Measurements from ENCODE around the gene LRMDA. TPM values are rescaled to one million over a fixed set of nuclear protein-coding genes. Genes with fewer than 3 reads are reported as not detected.

The LRMDA gene
- total and polyA plus RNA-seq, 2 of the 4 experiments (the other 2 are of a cell fraction): 0.07 TPM; not detected in 1

DNA sequence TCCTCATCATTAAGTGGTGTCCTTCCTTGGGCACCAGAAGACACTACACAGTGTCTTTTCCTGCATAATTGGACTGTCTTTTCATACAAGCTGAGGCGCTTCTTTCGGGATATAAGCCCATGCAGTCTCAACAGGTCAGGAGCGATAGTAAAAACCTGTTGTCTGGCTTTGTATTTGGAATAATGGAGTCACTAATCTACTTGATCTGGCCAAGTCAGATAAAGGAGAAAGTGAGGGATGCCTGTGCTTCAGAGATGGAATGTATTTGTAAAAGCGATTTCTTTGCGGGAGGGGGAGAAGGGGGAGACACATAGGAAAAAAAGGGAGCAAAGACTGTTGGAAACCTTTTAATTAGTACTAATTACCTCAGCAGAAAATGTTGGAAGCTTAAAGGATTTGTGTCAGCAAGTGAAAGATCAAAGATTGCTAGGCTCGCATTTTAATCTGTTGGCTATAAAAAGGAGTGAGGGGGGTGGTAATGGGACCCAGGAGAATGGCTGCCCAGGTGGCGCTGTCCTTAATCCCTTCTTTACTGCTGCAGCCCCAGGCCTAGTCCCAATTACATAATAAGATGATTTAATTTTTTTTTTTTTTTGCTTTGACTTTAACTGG, 581.4 kb downstream of the LRMDA start:
- H3K4me2 ChIP-seq (ENCODE audit: low read depth, low read length): no peak overlapping the region
- H3K4me1 ChIP-seq (ENCODE audit: control insufficient read depth, insufficient read depth, low read length): no peaks in the 10 kb centered on the region
- H4K5ac ChIP-seq (ENCODE audit: low read depth, low read length): no peak overlapping the region
- H3K79me1 ChIP-seq (ENCODE audit: low read depth in 1 of 2, low read length in 2 of 2): no peaks in the 10 kb centered on the region
- no peak overlapping the region for H2AK9ac ChIP-seq (replicated peaks; ENCODE audit: low read depth, low read length, poor library complexity)
- H2AK5ac ChIP-seq (ENCODE audit: low read depth, low read length): no peak overlapping the region
- no peak overlapping the region for H4K91ac ChIP-seq (ENCODE audit: insufficient read depth, low read depth, low read length)
- TF ChIP-seq SMC3 (IDR thresholded peaks at IDR 0.05; ENCODE audit: low read depth, low read length) (no peak), CEBPB (IDR thresholded peaks at IDR 0.05; ENCODE audit: low read depth, low read length) (no peak), CHD1 (IDR thresholded peaks at IDR 0.05; ENCODE audit: low read depth, low read length) (no peak), RFX5 (IDR thresholded peaks at IDR 0.05; ENCODE audit: low read depth, low read length) (no peak), BHLHE40 (IDR thresholded peaks at IDR 0.05; ENCODE audit: low read depth, low read length) (no peak), RCOR1 (IDR thresholded peaks at IDR 0.05; ENCODE audit: insufficient replicate concordance, low read length) (no peak), MXI1 (IDR thresholded peaks at IDR 0.05; ENCODE audit: borderline replicate concordance, low read depth, low read length) (no peak), MAFK (IDR thresholded peaks at IDR 0.05; ENCODE audit: low read depth, low read length) (no peak), FOS (IDR thresholded peaks at IDR 0.05; ENCODE audit: low read depth, low read length) (no peak), NFE2L2 (IDR thresholded peaks at IDR 0.05; ENCODE audit: low read depth, low read length) (no peak), POLR2A (IDR thresholded peaks at IDR 0.05; ENCODE audit: low read depth, low read length) (no peak), RAD21 (IDR thresholded peaks at IDR 0.05; ENCODE audit: low read length) (no peak), MAZ (IDR thresholded peaks at IDR 0.05; ENCODE audit: borderline replicate concordance, low read depth, low read length) (no peak)
- TF ChIP-seq, protein P1, sequence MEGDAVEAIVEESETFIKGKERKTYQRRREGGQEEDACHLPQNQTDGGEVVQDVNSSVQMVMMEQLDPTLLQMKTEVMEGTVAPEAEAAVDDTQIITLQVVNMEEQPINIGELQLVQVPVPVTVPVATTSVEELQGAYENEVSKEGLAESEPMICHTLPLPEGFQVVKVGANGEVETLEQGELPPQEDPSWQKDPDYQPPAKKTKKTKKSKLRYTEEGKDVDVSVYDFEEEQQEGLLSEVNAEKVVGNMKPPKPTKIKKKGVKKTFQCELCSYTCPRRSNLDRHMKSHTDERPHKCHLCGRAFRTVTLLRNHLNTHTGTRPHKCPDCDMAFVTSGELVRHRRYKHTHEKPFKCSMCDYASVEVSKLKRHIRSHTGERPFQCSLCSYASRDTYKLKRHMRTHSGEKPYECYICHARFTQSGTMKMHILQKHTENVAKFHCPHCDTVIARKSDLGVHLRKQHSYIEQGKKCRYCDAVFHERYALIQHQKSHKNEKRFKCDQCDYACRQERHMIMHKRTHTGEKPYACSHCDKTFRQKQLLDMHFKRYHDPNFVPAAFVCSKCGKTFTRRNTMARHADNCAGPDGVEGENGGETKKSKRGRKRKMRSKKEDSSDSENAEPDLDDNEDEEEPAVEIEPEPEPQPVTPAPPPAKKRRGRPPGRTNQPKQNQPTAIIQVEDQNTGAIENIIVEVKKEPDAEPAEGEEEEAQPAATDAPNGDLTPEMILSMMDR (conservative IDR thresholded peaks at IDR 0.05; ENCODE audit: low read depth, low read length): no peak
- TF ChIP-seq, protein P2, sequence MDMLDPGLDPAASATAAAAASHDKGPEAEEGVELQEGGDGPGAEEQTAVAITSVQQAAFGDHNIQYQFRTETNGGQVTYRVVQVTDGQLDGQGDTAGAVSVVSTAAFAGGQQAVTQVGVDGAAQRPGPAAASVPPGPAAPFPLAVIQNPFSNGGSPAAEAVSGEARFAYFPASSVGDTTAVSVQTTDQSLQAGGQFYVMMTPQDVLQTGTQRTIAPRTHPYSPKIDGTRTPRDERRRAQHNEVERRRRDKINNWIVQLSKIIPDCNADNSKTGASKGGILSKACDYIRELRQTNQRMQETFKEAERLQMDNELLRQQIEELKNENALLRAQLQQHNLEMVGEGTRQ (IDR thresholded peaks at IDR 0.05; ENCODE audit: low read depth, low read length): no peak
- TF ChIP-seq, protein P3, sequence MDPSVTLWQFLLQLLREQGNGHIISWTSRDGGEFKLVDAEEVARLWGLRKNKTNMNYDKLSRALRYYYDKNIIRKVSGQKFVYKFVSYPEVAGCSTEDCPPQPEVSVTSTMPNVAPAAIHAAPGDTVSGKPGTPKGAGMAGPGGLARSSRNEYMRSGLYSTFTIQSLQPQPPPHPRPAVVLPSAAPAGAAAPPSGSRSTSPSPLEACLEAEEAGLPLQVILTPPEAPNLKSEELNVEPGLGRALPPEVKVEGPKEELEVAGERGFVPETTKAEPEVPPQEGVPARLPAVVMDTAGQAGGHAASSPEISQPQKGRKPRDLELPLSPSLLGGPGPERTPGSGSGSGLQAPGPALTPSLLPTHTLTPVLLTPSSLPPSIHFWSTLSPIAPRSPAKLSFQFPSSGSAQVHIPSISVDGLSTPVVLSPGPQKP (IDR thresholded peaks at IDR 0.05; ENCODE audit: borderline replicate concordance, low read depth, low read length): no peak
- H4K20me1 ChIP-seq (ENCODE audit: insufficient read depth, low read length): no peaks in the 10 kb centered on the region
- no TSS peak for BruUV-seq (replicated peaks)
- H3K23ac ChIP-seq (ENCODE audit: low read depth, low read length): no peak overlapping the region
- WGBS, 2 experiments (ENCODE audit: extremely low coverage in 2 of 2, insufficient read length in 1 of 2): no CpG with 5 or more reads among the region's 7 CpGs
- no peaks in the 10 kb centered on the region for H3K9me1 ChIP-seq (ENCODE audit: insufficient read depth, low read length)
- H3K27ac ChIP-seq (ENCODE audit: insufficient read depth, low read length): no peak overlapping the region
- intact Hi-C loops (cut with micrococcal nuclease) (no loop called here), in situ Hi-C loops (cut with MboI; ENCODE audit: low sequenced_read_pairs) (no loop called here), dilution Hi-C loops (cut with HindIII; ENCODE audit: low sequenced_read_pairs, unreplicated experiment) (no loop called here)
- no peak overlapping the region for H2AFZ ChIP-seq (replicated peaks; ENCODE audit: low read length, poor library complexity)
- H2BK15ac ChIP-seq (ENCODE audit: low read depth, low read length): no peak overlapping the region
- no peaks in the 10 kb centered on the region for H3K9me3 ChIP-seq (ENCODE audit: control insufficient read depth, insufficient read depth, low read length)
- H3K36me3 ChIP-seq (ENCODE audit: control insufficient read depth, insufficient read depth, low read length): no peaks in the 10 kb centered on the region
- H3K4me3 ChIP-seq (ENCODE audit: insufficient read depth, low read depth, low read length): no peak overlapping the region
- no peak overlapping the region for H2BK5ac ChIP-seq (ENCODE audit: low read depth, low read length, poor library complexity, severe bottlenecking)
- CTCF ChIA-PET: no interaction called here
- peaks cover 15% of the 10 kb centered on the region; the same call in 1 of the 2 replicates for H3K27me3 ChIP-seq (ENCODE audit: control insufficient read depth, insufficient read depth, low read length)
- H3K14ac ChIP-seq (replicated peaks; ENCODE audit: low read depth, low read length): no peak overlapping the region
- H3K4ac ChIP-seq (ENCODE audit: low read depth, low read length): no peak overlapping the region
- DNase-seq (no peak), ATAC-seq (ENCODE audit: low read depth) (no peak)
- no peak overlapping the region for H2BK120ac ChIP-seq (ENCODE audit: low read depth, low read length)
- H3K18ac ChIP-seq (ENCODE audit: low read depth, low read length): no peak overlapping the region
- POLR2A ChIA-PET (ENCODE audit: unreplicated experiment): no interaction called here
- H4K8ac ChIP-seq (ENCODE audit: low read depth in 2 of 2, low read length in 2 of 2): no peak overlapping the region
- no peak overlapping the region for H2BK20ac ChIP-seq (ENCODE audit: low read depth, low read length)
- H3K56ac ChIP-seq (ENCODE audit: extremely low read depth, insufficient read depth, low read length): no peak overlapping the region
- no peak overlapping the region for H3K9ac ChIP-seq (ENCODE audit: low read depth, low read length)

Data from IMR-90 (cell line).